ENCODE measurements around the gene TJP3.

TJP3 gene

GRCh38 chr19:3700242-3701032 lies 7.7 kb upstream of the TJP3 start, which contains the start of gene PIP5K1C:
Gene PIP5K1C (minus strand): TSS chr19:3700468. CDS start chr19:3700390, 78 bp downstream.
- TF ChIP-seq CTCF (IDR thresholded peaks at IDR 0.05; ENCODE audit: control extremely low read depth, extremely low read depth, low read depth, missing control alignments), result peak; percentile 84
- CTCF ChIA-PET, result interaction anchor here (0.6 to 12.8 kb wide), 12 partner anchors 8 to 156 kb away, joined by 3 to 148 read pairs (median 4); no protein-coding TSS in a partner anchor
- POLR2A ChIA-PET, result no interaction called here
- DNase-seq (ENCODE audit: extremely low spot score), result peak; percentile 97

- ChIA-PET POLR2A (no interaction called here), CTCF (interaction anchor here (1.1 to 12.8 kb wide), 7 partner anchors 9 to 53 kb away, joined by 4 to 148 read pairs (median 9); no protein-coding TSS in a partner anchor)
- DNase-seq (ENCODE audit: extremely low spot score), result no peak
- no peak for TF ChIP-seq CTCF (IDR thresholded peaks at IDR 0.05; ENCODE audit: control extremely low read depth, extremely low read depth, low read depth, missing control alignments)
Observed at GRCh38 chr19:3701200-3701599, 7.0 kb upstream of the TJP3 start.

GRCh38 chr19:3707868-3708206 lies 347 bp upstream of the TJP3 start:
- no peak for TF ChIP-seq CTCF (IDR thresholded peaks at IDR 0.05; ENCODE audit: control extremely low read depth, extremely low read depth, low read depth, missing control alignments)
- POLR2A ChIA-PET, result no interaction called here
- DNase-seq (ENCODE audit: extremely low spot score), result no peak
- CTCF ChIA-PET, result interaction anchor here (1.6 to 12.8 kb wide), 5 partner anchors 10 to 163 kb away, joined by 4 to 148 read pairs (median 10); no protein-coding TSS in a partner anchor

- DNase-seq (ENCODE audit: extremely low spot score), result no peak
- ChIA-PET CTCF (interaction anchor here (0.8 to 3.3 kb wide), 5 partner anchors 8 to 120 kb away, joined by 3 to 13 read pairs (median 3); partner anchors contain the start of gene PIP5K1C), POLR2A (no interaction called here)
- no peak for TF ChIP-seq CTCF (IDR thresholded peaks at IDR 0.05; ENCODE audit: control extremely low read depth, extremely low read depth, low read depth, missing control alignments)
Observed at GRCh38 chr19:3710265-3710812, 2.2 kb downstream of the TJP3 start.

- CTCF ChIA-PET, result interaction anchor here (0.7 kb wide), 1 partner anchor 167 kb away, joined by 3 read pairs; no protein-coding TSS in a partner anchor
Observed at GRCh38 chr19:3712663-3713611, 4.8 kb downstream of the TJP3 start.

More at GRCh38 chr19:3712663-3713611, 4.8 kb downstream of the TJP3 start:
- DNase-seq (ENCODE audit: extremely low spot score), result no peak
- POLR2A ChIA-PET, result no interaction called here
- TF ChIP-seq CTCF (IDR thresholded peaks at IDR 0.05; ENCODE audit: control extremely low read depth, extremely low read depth, low read depth, missing control alignments), result no peak
